Activated naive CD4-positive, alpha-beta T cell treated with anti-CD3 and anti-CD28 coated beads, Interleukin-2, amount 50 U/mL, for 16 hours (primary cell): Measurements from ENCODE around the gene S100A16.
A peak's percentile ranks its signal among the peaks of the same experiment; 100 is the strongest.

Experiments used
- DNase-seq: peaks from one replicate; pipeline ENCODE4 v3.0.0-alpha.2; 2020

Gene S100A16

DNA sequence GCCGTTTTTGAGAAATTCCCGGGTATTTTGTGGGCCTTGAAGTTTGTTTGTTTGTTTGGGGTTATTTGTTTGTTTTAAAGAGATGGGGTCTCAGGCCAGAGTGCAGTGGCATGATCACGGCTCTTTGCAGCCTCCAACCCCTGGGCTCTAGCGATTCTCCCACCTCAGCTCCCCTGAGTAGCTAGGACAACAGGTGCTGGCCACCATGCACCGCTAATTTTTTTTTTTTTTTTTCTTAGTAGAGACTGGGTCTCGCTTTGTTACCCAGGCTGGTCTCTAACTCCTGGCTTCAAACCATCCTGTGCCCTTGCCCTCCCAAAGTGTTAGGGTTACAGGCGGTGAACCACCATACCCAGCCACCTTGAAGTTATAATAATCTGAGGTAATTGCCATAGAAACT is 22.9 kb upstream of the S100A16 start:
- no peak for DNase-seq

DNA sequence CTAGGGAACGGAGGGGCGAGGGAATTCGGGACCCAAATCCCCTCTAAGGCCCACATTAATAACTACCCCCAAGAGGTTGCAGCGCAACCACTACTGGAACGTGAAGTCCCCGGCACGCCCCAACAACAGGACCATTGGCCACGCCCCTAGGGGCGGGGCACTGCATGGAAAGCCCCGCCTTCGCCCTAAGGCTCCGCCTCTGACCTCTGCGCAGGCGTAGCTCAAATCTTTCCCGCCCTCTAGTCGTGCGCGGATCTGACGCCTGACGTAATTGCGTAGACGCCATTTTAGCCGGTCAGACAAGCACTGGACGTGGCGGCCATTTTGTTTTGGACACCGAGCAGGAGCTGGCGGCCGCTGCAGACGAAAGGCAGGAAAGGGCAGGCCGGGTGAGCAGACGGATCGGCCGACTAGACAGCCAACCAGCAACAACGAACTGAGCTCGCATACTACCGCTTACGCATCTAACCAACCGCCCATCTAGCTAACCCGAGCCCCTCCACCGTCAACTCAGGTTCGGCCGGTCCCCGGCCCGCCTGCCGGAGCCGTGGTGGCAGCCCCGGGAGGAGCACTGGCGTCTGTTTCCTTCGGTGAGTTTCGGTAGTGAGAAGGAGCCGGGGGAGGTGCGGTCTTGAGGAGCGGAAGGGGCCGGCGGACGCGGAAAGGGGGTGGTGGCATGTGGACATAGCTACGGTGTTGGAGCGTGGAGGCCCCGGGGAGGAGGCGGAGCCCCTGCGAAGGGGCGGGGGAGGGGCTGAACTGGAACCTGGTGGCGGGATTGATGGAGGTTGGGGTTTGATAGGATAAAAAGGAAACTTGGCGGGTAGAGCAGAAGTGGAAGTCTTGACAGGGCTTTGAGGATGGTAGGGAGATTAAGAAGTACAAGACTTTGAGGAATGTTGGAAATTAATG is 21.1 kb upstream of the S100A16 start, which contains the start of gene CHTOP:
TSS of gene CHTOP (plus strand) at position 313 of the 912 bp plus-strand sequence. CDS start 2,523 bp downstream, outside the sequence.
- peak; percentile 91 for DNase-seq

- DNase-seq = no peak
Measured at GRCh38 chr1:153633161-153633753, 20.3 kb upstream of the S100A16 start.

DNA sequence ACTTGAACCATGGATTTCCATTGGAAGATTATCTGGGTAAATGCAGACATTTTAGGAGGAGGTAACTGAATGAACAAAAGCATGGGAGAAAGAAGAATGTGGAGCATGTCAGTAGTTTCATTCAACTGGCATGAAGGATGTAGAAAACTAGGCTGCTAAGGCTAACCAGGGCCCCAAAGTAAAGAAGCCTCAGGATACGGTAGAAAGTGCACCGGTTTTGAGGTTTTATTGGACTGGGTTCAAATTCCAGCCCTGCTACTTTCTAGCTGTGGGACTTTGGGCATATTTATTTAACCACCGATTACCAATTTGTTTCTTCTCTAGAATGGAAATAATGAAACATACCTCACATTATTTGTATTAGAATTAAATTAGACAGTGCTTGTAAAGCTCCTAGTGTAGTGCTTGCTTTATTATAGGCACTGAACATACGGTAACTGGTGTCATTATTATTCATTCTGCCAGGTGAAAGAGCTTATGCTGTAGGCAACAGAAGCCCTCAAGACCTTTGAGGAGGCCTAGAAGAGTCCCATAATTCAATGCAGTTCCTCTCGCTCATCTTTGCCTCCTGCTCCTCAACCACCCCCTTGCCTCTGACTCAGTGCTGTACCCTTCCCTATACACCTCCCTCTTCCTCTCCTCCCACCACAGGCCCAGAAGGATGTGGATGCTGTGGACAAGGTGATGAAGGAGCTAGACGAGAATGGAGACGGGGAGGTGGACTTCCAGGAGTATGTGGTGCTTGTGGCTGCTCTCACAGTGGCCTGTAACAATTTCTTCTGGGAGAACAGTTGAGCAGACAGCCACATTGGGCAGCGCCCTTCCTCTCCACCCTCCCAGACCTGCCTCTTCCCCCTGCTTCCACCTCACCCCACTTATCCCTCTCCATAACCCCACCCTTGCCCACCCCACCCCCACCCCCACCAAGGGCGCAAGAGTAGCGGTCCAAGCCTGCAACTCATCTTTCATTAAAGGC is 18.4 kb upstream of the S100A16 start:
- DNase-seq = no peak

GRCh38 chr1:153630384-153630783 is 17.4 kb upstream of the S100A16 start:
- DNase-seq = no peak

DNA sequence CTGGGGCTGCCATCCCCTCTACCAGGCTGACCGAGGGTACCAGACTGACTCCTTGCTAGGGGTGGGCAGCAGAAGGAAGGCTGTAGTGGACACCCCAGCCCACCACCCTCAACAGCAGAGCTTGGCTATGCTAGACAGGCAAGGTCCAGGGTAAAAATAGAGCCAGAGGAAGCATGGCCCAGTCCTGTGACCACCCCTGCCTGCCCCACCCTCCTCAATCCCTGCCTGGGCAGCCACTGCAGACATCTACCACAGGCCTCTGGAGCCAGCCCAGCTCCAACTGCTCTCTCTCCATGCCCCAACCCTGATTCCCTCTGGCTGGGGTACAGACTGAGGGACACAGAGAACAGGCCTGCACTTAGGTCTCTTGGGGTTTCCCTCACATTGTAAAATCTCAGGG is 17.0 kb upstream of the S100A16 start:
- DNase-seq = no peak

DNA sequence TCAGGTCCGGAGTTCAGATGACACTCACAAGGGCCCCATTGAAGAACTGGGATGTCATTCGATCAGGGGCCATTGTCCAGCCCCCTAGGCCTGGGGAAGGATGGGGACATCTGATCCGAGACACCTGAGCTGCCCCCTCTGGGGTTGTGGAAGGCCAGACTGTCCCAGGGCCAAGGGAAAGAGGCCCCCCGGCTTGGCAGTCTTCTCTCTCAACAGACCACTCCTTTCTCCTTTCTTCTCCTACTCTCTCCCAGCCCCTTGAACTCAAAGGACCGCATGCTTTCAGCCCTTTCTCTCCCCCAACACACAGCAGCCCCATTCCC is 16.4 kb upstream of the S100A16 start:
- DNase-seq = no peak

DNA sequence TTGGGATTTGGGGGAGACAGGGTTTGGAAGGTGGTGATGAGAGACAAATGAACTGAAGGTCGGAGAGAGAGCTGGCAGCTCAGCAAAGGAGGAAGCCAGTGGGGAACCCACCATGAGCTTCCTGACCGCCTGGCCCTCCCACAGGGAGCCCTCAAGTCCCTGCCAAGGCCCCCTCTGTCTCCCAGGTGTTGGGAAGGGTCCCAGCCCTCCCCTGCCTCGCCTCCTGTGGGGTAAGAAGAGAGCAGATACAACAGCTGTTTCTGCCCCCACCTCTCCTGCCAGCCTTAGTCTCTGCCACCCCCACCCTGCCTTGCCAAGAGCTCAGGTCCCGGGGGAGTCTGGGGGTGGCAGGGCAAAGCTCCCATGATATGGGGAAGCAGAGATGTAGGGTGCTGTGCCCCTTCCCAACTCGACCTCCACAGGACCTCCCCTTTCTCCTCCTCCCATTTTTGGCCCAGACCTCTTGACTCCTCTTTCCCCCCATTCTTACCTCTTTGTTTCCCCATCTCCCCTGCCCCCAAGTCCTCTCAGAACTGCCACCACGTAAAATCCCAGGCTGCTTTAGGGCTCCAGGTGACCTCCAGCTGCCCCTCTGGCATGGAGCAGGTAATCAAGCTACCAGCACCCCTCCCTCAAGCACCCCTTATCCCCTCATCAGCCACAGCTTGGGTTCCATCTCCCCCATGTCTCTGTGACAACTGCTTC is 15.9 kb upstream of the S100A16 start:
- DNase-seq = no peak

- no peak for DNase-seq
Measured at GRCh38 chr1:153627715-153628626, 15.0 kb upstream of the S100A16 start, which contains the start of gene S100A1. Gene S100A1 (plus strand): TSS chr1:153628434. CDS start chr1:153630522, 2,088 bp downstream.

DNA sequence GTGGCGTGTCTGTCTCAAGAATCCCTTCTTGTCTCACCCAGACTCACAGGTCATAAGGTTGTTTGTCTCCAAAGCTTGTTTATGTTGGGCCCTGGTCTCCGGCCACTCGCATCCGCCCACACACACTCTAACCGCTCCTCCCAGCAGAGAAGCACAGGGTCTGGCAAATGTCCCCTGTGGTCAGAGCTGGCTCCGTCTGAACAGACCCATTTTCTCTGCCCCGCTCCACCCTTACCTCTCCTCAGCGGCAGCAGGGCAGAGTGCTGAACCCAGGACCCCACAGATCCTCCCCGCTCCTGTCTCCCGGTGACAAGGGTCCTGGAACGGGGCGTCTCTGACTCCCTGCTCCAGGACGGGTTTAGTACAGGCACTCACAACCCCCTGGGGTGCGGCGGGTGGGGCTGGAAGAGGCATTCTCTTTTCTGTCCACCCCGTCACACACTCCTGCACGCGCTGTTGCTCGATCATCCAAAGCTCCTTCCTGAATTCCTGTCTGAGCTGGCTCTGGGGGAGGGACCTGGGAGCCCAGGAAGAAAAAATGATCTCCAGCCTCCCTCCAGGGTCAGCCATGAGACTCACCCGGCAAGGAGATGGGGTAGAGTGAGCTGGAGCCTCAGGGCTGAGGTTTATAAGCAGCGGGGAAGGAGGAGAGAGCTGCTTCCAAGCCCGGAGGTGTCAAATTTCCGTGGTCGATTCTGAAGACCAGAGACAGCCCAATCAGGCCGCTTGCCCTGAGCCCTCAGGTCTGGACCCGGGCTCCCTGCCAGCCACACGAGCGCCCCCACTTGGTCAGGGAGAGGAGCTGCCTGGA is 14.2 kb upstream of the S100A16 start, which contains the start of gene S100A13:
TSS of gene S100A13 (minus strand) at position 602 of the 811 bp plus-strand sequence. CDS start 1,033 bp downstream, outside the sequence.
- no peak for DNase-seq

GRCh38 chr1:153626477-153626903 is 13.6 kb upstream of the S100A16 start:
- no peak for DNase-seq

DNA sequence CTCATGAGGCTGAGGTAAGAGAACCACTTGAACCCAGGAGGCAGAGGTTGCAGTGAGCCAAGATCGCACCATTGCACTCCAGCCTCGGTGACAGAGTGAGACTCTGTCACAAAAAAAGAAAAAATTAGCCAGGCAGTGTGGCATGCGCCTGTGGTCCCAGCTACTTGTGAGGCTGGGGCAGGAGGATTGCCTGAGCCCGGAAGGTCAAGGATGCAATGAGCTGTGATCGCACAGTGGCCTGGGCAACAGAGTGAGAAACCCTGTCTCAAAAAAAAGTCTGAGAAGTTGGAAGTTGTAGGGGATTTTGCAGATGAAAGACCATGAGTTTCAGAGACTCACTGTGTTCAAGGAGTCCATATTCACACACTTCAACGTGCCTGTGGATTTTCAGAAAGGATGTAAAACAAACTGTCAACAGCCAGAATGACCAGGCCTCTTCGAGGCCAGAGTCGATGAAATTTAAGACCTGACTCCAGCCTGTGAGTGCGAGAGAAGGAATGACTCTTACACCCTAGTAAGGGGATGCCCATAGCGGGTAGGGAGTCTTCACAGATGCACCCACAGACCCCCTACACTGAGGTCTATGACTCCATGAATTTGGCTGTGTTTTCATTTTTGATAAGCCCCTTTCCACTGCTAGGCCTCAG is 12.2 kb upstream of the S100A16 start:
- DNase-seq = no peak

DNA sequence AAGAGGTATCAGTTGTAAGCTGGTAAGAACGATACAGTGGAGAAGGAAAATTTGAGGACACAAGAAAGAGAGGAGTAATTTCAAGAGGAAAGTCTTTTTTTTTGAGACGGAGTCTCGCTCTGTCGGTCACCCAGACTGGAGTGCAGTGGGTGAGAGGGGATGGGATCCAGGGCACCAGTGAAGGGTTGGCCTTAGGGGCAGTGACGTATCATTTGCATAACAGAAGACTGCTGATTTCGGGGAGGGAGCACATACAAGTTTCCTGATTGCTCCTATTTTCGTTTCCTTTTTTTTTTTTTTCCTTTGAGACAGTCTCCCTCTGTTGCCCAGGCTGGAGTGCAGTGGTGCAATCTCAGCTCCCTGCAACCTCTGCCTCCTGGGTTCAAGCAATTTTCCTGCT is 10.2 kb upstream of the S100A16 start:
- no peak for DNase-seq

DNA sequence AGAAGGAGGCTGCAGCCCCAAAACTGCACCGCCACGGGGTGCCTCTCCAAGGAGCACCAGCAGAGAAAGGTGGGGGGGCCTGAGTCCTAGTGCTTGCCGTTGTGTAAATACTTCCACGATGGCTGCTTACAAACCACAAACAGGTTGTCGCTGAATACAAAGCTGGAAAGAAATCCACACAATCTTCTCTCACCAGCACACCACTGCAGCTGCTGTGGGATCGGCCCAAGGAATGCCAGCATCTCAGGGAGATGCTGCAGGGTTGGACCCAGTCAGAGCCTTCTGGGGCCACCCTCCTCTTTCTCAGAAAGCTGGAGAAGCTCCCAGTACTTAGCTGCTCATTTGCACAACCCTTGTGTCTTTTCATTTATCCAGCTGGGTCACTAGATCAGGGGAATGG is 6.2 kb upstream of the S100A16 start:
- DNase-seq = no peak

- DNase-seq = peak; percentile 67
Measured at GRCh38 chr1:153617663-153618062, 4.7 kb upstream of the S100A16 start.

DNA sequence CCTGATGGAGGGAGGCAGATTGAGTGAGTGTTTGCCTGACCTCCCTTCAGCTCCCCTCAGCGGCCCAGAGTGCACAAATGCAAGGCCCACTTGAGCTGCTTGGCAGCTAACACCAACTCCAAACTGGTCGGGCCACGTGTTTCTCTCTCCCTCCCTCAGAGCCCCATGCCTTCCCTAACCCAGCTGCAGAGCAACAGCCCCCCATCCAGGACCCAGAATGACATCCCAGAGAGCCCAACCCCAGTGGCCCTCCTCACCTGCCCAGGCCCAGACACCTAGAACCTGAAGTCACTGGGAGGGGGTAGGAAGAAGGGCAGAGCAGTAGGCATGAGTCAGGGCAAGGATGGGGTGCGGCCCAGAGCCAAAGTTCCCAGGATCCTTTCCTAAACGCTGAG is 4.0 kb upstream of the S100A16 start:
- no peak for DNase-seq

GRCh38 chr1:153616144-153616916 is 3.4 kb upstream of the S100A16 start, which contains the start of gene S100A14:
Gene S100A14 (minus strand): TSS chr1:153616325. CDS start chr1:153615858, 467 bp downstream.
- no peak for DNase-seq

DNA sequence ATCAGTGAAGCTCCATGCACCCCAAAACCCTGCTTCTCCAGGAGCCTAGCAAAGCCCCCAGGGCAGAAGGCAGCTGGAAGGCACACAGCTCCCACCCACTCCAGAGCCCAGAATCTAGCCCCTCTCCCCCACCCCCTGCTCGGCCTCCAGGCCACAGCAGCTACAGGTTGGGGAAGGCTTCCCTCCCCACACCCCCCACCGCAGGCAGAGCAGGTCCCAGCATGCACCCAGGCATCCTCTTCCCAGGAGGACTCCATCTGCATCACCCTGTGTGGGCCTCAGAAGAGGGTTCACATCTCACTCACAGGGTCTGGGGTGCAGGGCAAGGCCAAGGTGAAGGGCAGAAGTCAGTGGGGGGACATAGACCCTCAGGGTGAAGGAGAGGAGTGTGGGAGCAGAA is 2.5 kb upstream of the S100A16 start:
- DNase-seq = no peak

GRCh38 chr1:153614906-153615305 is 2.0 kb upstream of the S100A16 start:
- no peak for DNase-seq
